GM23338 (cell line): ENCODE results near the gene THBS4. TPM values are rescaled to one million over a fixed set of nuclear protein-coding genes. Genes with fewer than 3 reads are reported as not detected.

Experiments used
- ATAC-seq: fragments of 200-7000 bp; cut with Tn5 transposase; 3 replicates; pipeline ENCODE4 v1.9.1; 2020
- DNase-seq: peaks from one replicate; pipeline ENCODE4 v3.0.0-alpha.2; 2015; ENCODE audit warnings: low spot score
- H2AFZ ChIP-seq: fragments of 200-600 bp; sonication (generic); 2 replicates; pipeline ENCODE4 v1.8.0; 2016; ENCODE audit warnings: antibody characterized with exemption, mild to moderate bottlenecking, moderate library complexity
- H3F3A ChIP-seq: fragments of 200-600 bp; sonication (generic); replicated peaks from 2 replicates; pipeline ENCODE4 v1.8.0; 2017; ENCODE audit warnings: antibody characterized with exemption, mixed run types, low read depth
- H3K27ac ChIP-seq: fragments of 200-600 bp; sonication (generic); 2 replicates; pipeline ENCODE4 v1.6.1; 2016; ENCODE audit warnings: low read depth
- H3K27me3 ChIP-seq: fragments of 200-600 bp; sonication (generic); 2 replicates; pipeline ENCODE4 v1.8.0; 2016; ENCODE audit warnings: mild to moderate bottlenecking, mixed run types, moderate library complexity; ENCODE audit not compliant: insufficient read depth
- H3K36me3 ChIP-seq: fragments of 200-600 bp; sonication (generic); 2 replicates; pipeline ENCODE4 v1.8.0; 2016; ENCODE audit warnings: mild to moderate bottlenecking; ENCODE audit not compliant: insufficient read depth
- H3K4me1 ChIP-seq: fragments of 200-600 bp; sonication (generic); 2 replicates; pipeline ENCODE4 v1.8.0; 2016; ENCODE audit warnings: mild to moderate bottlenecking, moderate library complexity; ENCODE audit not compliant: insufficient read depth
- H3K4me2 ChIP-seq: fragments of 200-600 bp; sonication (generic); 2 replicates; pipeline ENCODE4 v1.7.1; 2017; ENCODE audit warnings: mixed run types
- H3K4me3 ChIP-seq: fragments of 200-600 bp; sonication (generic); 2 replicates; pipeline ENCODE4 v1.6.1; 2016; ENCODE audit warnings: mixed run types
- H3K79me2 ChIP-seq: fragments of 200-600 bp; sonication (generic); replicated peaks from 2 replicates; pipeline ENCODE4 v1.8.0; 2017; ENCODE audit warnings: mild to moderate bottlenecking; ENCODE audit not compliant: insufficient read depth
- H3K9me2 ChIP-seq: fragments of 200-600 bp; sonication (generic); 2 replicates; pipeline ENCODE4 v1.8.0; 2017; ENCODE audit not compliant: insufficient read depth
- H4K20me1 ChIP-seq: fragments of 200-600 bp; sonication (generic); replicated peaks from 2 replicates; pipeline ENCODE4 v1.8.0; 2017; ENCODE audit warnings: mild to moderate bottlenecking; ENCODE audit not compliant: insufficient read depth
- H3K27ac Mint-ChIP-seq: 2 replicates; pipeline ENCODE4 v1.8.0; 2020; ENCODE audit warnings: inconsistent platforms, mild to moderate bottlenecking, moderate library complexity, mixed read lengths
- H3K27me3 Mint-ChIP-seq: 3 replicates; pipeline ENCODE4 v1.8.0; 2022; ENCODE audit warnings: low read depth, mild to moderate bottlenecking, moderate library complexity, mixed read lengths, inconsistent platforms; ENCODE audit not compliant: insufficient read depth, poor library complexity
- H3K36me3 Mint-ChIP-seq: 3 replicates; pipeline ENCODE4 v1.8.0; 2021; ENCODE audit warnings: low read depth, mild to moderate bottlenecking, inconsistent platforms, moderate library complexity, mixed read lengths
- H3K4me1 Mint-ChIP-seq: 3 replicates; pipeline ENCODE4 v1.8.0; 2020; ENCODE audit warnings: mild to moderate bottlenecking, inconsistent platforms, mixed read lengths
- H3K4me3 Mint-ChIP-seq: 3 replicates; pipeline ENCODE4 v1.8.0; 2021; ENCODE audit warnings: moderate library complexity, mild to moderate bottlenecking, inconsistent platforms, mixed read lengths
- H3K9me3 Mint-ChIP-seq: 3 replicates; pipeline ENCODE4 v1.8.0; 2020; ENCODE audit warnings: moderate library complexity, mild to moderate bottlenecking, inconsistent platforms, mixed read lengths
- CREB1 ChIP-seq: fragments of 250-450 bp; sonication (Bioruptor Pico); IDR thresholded peaks from 2 replicates; pipeline ENCODE4 v1.5.0; 2020; ENCODE audit warnings: low read depth, mild to moderate bottlenecking, moderate library complexity
- EZH2 ChIP-seq: fragments of 200-600 bp; sonication (generic); IDR thresholded peaks from one replicate; pipeline ENCODE4 v1.8.0; 2017; ENCODE audit warnings: antibody characterized with exemption, mild to moderate bottlenecking, low read depth; ENCODE audit not compliant: unreplicated experiment
- EZH2phosphoT487 ChIP-seq: fragments of 200-600 bp; sonication (generic); IDR thresholded peaks from one replicate; pipeline ENCODE4 v1.8.1; 2018; ENCODE audit warnings: antibody characterized with exemption; ENCODE audit not compliant: unreplicated experiment
- JUNB ChIP-seq: IDR thresholded peaks from one replicate; pipeline ENCODE4 v1.6.1; 2016; ENCODE audit warnings: antibody characterized with exemption; ENCODE audit not compliant: unreplicated experiment
- NANOG ChIP-seq: IDR thresholded peaks from 2 replicates; pipeline ENCODE4 v1.6.1; 2016; ENCODE audit warnings: antibody characterized with exemption, borderline replicate concordance
- POLR2AphosphoS5 ChIP-seq: IDR thresholded peaks from 2 replicates; pipeline ENCODE4 v1.6.1; 2016; ENCODE audit warnings: antibody characterized with exemption, low read depth
- STAT1 ChIP-seq: IDR thresholded peaks from one replicate; pipeline ENCODE4 v1.6.1; 2016; ENCODE audit warnings: antibody characterized with exemption; ENCODE audit not compliant: unreplicated experiment
- ZNF114 ChIP-seq: fragments of 250-450 bp; sonication (Bioruptor Pico); IDR thresholded peaks from 2 replicates; pipeline ENCODE4 v1.5.0; 2020; ENCODE audit warnings: mild to moderate bottlenecking, moderate library complexity
- ZNF331 ChIP-seq: fragments of 250-450 bp; sonication (Bioruptor Pico); IDR thresholded peaks from 2 replicates; pipeline ENCODE4 v1.5.0; 2020; ENCODE audit warnings: low read depth, mild to moderate bottlenecking, moderate library complexity
- polyA plus RNA-seq: library from polyadenylated mRNA; unstranded; fragments of >200 nt; fragmentation: Nextera tagmentation; extraction: Ambion mirVana; gene quantifications from 2 replicates; pipeline ENCODE4 v1.2.1, GENCODE V29; 2016
- total RNA-seq: library from RNA; depleted of rRNA; stranded (reverse); fragments of >200 nt; shearing (Covaris generic); gene quantifications from 2 replicates; pipeline ENCODE4 v1.2.3, GENCODE V29; 2014
- TF ChIP-seq, protein P1 (sequence below): IDR thresholded peaks from one replicate; pipeline ENCODE4 v1.6.1; 2018; ENCODE audit warnings: antibody characterized with exemption; ENCODE audit not compliant: unreplicated experiment
- TF ChIP-seq, protein P2 (sequence below): fragments of 250-450 bp; sonication (Bioruptor Pico); IDR thresholded peaks from 2 replicates; pipeline ENCODE4 v1.5.0; 2020; ENCODE audit warnings: mild to moderate bottlenecking, moderate library complexity
- TF ChIP-seq, protein P3 (sequence below): IDR thresholded peaks from 2 replicates; pipeline ENCODE4 v1.6.1; 2016; ENCODE audit warnings: antibody characterized with exemption
- TF ChIP-seq, protein P4 (sequence below), 2 experiments: fragments of 200-600 bp in 1 of 2; sonication (generic) in 1 of 2; conservative IDR thresholded peaks; 2 replicates each; pipeline versions ENCODE4 v1.5.1 to v1.6.1; 2016 to 2017; ENCODE audit warnings: antibody characterized with exemption in 2 of 2, low read depth in 2 of 2, mild to moderate bottlenecking in 2 of 2, moderate library complexity in 1 of 2

Gene THBS4
- total and polyA plus RNA-seq, 2 experiments from 2014 or later: 14.0 to 23.2 TPM

DNA sequence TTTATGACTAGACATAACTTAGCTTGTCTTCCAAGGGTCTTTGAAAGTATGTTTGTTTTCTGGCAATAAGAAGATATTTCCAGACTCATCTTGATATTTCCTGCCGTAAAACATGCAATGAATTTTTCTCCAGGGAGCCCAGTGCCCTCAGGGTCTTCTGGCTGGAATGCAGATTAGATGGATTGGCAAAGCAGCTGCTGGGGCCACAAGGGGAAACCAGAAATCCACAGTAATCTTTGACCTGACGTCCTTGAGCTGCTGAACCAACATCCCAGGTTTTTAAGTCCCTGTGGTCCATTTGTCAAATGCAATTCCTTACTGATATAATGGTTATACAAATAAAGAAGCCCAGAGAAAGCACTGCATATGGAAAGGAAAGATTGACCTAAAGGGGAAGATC is 93.0 kb downstream of the THBS4 start:
- Histone ChIP-seq H3K4me3 (no peak overlapping the region), H3K4me1 (peaks cover 19% of the 10 kb centered on the region), H3K9me2 (peaks cover 12% of the 10 kb centered on the region), H3K27me3 (no peaks in the 10 kb centered on the region), H3F3A (peaks cover 3% of the 10 kb centered on the region; the same call in 1 of the 2 replicates), H4K20me1 (no peaks in the 10 kb centered on the region), H3K79me2 (no peaks in the 10 kb centered on the region), H3K4me2 (peak overlapping the region; percentile 63), H2AFZ (no peak overlapping the region), H3K36me3 (no peaks in the 10 kb centered on the region), H3K27ac (peak overlapping the region; percentile 62)
- ATAC-seq (peak; percentile 39), DNase-seq (peak; percentile 53)
- Mint-ChIP-seq H3K4me1 (peaks cover 13% of the 10 kb centered on the region), H3K27me3 (peaks cover 4% of the 10 kb centered on the region), H3K9me3 (peaks cover 4% of the 10 kb centered on the region; the same call in 2 of the 3 replicates), H3K27ac (peak overlapping the region; percentile 34; the same call in 1 of the 2 replicates), H3K4me3 (no peak overlapping the region), H3K36me3 (peaks cover 14% of the 10 kb centered on the region)
- TF ChIP-seq POLR2AphosphoS5 (no peak), STAT1 (no peak), EZH2phosphoT487 (no peak), ZNF331 (CRISPR knock-in tag) (no peak), JUNB (no peak), CREB1 (CRISPR knock-in tag) (no peak), ZNF114 (CRISPR knock-in tag) (no peak), EZH2 (no peak), NANOG (no peak)
- TF ChIP-seq, protein P1, sequence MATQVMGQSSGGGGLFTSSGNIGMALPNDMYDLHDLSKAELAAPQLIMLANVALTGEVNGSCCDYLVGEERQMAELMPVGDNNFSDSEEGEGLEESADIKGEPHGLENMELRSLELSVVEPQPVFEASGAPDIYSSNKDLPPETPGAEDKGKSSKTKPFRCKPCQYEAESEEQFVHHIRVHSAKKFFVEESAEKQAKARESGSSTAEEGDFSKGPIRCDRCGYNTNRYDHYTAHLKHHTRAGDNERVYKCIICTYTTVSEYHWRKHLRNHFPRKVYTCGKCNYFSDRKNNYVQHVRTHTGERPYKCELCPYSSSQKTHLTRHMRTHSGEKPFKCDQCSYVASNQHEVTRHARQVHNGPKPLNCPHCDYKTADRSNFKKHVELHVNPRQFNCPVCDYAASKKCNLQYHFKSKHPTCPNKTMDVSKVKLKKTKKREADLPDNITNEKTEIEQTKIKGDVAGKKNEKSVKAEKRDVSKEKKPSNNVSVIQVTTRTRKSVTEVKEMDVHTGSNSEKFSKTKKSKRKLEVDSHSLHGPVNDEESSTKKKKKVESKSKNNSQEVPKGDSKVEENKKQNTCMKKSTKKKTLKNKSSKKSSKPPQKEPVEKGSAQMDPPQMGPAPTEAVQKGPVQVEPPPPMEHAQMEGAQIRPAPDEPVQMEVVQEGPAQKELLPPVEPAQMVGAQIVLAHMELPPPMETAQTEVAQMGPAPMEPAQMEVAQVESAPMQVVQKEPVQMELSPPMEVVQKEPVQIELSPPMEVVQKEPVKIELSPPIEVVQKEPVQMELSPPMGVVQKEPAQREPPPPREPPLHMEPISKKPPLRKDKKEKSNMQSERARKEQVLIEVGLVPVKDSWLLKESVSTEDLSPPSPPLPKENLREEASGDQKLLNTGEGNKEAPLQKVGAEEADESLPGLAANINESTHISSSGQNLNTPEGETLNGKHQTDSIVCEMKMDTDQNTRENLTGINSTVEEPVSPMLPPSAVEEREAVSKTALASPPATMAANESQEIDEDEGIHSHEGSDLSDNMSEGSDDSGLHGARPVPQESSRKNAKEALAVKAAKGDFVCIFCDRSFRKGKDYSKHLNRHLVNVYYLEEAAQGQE: no peak
- TF ChIP-seq, protein P2, sequence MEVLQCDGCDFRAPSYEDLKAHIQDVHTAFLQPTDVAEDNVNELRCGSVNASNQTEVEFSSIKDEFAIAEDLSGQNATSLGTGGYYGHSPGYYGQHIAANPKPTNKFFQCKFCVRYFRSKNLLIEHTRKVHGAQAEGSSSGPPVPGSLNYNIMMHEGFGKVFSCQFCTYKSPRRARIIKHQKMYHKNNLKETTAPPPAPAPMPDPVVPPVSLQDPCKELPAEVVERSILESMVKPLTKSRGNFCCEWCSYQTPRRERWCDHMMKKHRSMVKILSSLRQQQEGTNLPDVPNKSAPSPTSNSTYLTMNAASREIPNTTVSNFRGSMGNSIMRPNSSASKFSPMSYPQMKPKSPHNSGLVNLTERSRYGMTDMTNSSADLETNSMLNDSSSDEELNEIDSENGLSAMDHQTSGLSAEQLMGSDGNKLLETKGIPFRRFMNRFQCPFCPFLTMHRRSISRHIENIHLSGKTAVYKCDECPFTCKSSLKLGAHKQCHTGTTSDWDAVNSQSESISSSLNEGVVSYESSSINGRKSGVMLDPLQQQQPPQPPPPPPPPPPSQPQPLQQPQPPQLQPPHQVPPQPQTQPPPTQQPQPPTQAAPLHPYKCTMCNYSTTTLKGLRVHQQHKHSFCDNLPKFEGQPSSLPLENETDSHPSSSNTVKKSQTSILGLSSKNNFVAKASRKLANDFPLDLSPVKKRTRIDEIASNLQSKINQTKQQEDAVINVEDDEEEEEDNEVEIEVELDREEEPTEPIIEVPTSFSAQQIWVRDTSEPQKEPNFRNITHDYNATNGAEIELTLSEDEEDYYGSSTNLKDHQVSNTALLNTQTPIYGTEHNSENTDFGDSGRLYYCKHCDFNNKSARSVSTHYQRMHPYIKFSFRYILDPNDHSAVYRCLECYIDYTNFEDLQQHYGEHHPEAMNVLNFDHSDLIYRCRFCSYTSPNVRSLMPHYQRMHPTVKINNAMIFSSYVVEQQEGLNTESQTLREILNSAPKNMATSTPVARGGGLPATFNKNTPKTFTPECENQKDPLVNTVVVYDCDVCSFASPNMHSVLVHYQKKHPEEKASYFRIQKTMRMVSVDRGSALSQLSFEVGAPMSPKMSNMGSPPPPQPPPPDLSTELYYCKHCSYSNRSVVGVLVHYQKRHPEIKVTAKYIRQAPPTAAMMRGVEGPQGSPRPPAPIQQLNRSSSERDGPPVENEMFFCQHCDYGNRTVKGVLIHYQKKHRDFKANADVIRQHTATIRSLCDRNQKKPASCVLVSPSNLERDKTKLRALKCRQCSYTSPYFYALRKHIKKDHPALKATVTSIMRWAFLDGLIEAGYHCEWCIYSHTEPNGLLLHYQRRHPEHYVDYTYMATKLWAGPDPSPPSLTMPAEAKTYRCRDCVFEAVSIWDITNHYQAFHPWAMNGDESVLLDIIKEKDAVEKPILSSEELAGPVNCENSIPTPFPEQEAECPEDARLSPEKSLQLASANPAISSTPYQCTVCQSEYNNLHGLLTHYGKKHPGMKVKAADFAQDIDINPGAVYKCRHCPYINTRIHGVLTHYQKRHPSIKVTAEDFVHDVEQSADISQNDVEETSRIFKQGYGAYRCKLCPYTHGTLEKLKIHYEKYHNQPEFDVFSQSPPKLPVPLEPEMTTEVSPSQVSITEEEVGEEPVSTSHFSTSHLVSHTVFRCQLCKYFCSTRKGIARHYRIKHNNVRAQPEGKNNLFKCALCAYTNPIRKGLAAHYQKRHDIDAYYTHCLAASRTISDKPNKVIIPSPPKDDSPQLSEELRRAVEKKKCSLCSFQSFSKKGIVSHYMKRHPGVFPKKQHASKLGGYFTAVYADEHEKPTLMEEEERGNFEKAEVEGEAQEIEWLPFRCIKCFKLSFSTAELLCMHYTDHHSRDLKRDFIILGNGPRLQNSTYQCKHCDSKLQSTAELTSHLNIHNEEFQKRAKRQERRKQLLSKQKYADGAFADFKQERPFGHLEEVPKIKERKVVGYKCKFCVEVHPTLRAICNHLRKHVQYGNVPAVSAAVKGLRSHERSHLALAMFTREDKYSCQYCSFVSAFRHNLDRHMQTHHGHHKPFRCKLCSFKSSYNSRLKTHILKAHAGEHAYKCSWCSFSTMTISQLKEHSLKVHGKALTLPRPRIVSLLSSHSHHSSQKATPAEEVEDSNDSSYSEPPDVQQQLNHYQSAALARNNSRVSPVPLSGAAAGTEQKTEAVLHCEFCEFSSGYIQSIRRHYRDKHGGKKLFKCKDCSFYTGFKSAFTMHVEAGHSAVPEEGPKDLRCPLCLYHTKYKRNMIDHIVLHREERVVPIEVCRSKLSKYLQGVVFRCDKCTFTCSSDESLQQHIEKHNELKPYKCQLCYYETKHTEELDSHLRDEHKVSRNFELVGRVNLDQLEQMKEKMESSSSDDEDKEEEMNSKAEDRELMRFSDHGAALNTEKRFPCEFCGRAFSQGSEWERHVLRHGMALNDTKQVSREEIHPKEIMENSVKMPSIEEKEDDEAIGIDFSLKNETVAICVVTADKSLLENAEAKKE (CRISPR knock-in tag): no peak
- TF ChIP-seq, protein P3, sequence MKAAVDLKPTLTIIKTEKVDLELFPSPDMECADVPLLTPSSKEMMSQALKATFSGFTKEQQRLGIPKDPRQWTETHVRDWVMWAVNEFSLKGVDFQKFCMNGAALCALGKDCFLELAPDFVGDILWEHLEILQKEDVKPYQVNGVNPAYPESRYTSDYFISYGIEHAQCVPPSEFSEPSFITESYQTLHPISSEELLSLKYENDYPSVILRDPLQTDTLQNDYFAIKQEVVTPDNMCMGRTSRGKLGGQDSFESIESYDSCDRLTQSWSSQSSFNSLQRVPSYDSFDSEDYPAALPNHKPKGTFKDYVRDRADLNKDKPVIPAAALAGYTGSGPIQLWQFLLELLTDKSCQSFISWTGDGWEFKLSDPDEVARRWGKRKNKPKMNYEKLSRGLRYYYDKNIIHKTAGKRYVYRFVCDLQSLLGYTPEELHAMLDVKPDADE: no peak
- TF ChIP-seq, protein P4, sequence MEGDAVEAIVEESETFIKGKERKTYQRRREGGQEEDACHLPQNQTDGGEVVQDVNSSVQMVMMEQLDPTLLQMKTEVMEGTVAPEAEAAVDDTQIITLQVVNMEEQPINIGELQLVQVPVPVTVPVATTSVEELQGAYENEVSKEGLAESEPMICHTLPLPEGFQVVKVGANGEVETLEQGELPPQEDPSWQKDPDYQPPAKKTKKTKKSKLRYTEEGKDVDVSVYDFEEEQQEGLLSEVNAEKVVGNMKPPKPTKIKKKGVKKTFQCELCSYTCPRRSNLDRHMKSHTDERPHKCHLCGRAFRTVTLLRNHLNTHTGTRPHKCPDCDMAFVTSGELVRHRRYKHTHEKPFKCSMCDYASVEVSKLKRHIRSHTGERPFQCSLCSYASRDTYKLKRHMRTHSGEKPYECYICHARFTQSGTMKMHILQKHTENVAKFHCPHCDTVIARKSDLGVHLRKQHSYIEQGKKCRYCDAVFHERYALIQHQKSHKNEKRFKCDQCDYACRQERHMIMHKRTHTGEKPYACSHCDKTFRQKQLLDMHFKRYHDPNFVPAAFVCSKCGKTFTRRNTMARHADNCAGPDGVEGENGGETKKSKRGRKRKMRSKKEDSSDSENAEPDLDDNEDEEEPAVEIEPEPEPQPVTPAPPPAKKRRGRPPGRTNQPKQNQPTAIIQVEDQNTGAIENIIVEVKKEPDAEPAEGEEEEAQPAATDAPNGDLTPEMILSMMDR (conservative IDR thresholded peaks at IDR 0.05; ENCODE audit: low read depth in 2 of 2): no peak
